Peyer's patch (tissue), 4 donors: ENCODE results near the gene ZFP69B.

Experiments used
- POLR2A ChIP-seq, 2 donors: fragments of 450-650 bp; IDR thresholded peaks; one replicate each; pipeline ENCODE4 v1.5.1; 2017; ENCODE audit warnings: antibody characterized with exemption in 2 of 2, mild to moderate bottlenecking in 2 of 2, moderate library complexity in 2 of 2
- TF ChIP-seq, protein P1 (sequence below), 6 experiments: fragments of 450-650 bp in 4 of 6; fragments of 200-600 bp in 2 of 6; sonication (generic) in 1 of 6; IDR thresholded peaks; one replicate each; pipeline ENCODE4 v1.5.1; 2017 to 2019; ENCODE audit warnings: antibody characterized with exemption in 6 of 6, mild to moderate bottlenecking in 3 of 6, moderate library complexity in 1 of 6

DNA sequence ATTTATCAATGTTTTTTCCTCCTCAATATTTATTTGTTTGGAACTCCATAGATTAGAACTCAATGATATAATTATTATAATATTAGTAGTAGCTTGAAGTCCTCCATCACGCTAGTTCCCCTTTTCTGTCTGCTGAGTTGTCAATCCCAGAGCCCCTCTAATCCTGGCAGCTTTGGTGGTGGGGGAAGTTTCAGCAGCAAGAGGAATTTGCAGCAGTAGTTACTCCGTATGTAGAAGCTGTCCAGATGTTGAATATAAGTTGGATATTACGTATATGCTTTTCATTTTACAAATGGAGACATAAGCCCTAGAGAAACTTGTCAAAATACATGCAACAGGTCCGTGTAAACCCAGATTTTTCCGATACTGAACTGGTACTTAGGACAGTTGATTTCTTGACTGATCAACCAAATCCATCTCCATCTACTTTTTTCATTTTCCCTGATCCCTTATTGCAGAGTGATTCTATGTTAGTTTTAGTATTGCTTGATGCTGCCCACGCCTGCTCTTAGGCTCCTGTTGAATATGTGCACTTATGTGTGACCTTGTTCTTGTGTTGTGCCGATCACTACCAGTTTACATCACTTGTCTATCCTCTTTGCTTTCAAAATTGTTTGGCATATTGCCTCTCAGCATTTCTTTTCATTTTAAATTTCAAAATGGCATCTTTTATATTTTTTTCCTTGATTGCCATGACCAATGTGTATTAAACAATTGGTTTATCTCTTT lies 48.6 kb upstream of the ZFP69B start:
- no peak for TF ChIP-seq POLR2A (IDR thresholded peaks at IDR 0.05)
- TF ChIP-seq, protein P1, sequence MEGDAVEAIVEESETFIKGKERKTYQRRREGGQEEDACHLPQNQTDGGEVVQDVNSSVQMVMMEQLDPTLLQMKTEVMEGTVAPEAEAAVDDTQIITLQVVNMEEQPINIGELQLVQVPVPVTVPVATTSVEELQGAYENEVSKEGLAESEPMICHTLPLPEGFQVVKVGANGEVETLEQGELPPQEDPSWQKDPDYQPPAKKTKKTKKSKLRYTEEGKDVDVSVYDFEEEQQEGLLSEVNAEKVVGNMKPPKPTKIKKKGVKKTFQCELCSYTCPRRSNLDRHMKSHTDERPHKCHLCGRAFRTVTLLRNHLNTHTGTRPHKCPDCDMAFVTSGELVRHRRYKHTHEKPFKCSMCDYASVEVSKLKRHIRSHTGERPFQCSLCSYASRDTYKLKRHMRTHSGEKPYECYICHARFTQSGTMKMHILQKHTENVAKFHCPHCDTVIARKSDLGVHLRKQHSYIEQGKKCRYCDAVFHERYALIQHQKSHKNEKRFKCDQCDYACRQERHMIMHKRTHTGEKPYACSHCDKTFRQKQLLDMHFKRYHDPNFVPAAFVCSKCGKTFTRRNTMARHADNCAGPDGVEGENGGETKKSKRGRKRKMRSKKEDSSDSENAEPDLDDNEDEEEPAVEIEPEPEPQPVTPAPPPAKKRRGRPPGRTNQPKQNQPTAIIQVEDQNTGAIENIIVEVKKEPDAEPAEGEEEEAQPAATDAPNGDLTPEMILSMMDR (IDR thresholded peaks at IDR 0.05): no peak
